Measurements from ENCODE around the gene VSIG2. TPM values are rescaled to one million over a fixed set of nuclear protein-coding genes. Genes with fewer than 3 reads are reported as not detected.

The VSIG2 gene
- total and polyA plus RNA-seq, 10 of the 15 experiments (the other 5 are each of a cell fraction or from before 2014, with no cell fraction given) = 0.13 to 0.31 (median 0.15) TPM; not detected in 5

GRCh38 chr11:124707829-124708228 is 44.2 kb downstream of the VSIG2 start:
- no TSS peak for BruUV-seq (replicated peaks)
- peaks cover 0 to 2% of the 10 kb centered on the region in 2 experiments; a peak in 1 of 4 replicates for H3K27me3 ChIP-seq (replicated peaks in 1 of 2; ENCODE audit: control insufficient read depth in 2 of 2, insufficient read depth in 2 of 2, low read length in 1 of 2)
- in situ Hi-C loops (cut with MboI) = no loop called here
- no peaks in the 10 kb centered on the region for H4K20me1 ChIP-seq (ENCODE audit: control insufficient read depth, insufficient read depth)
- ATAC-seq = no peak
- TF ChIP-seq BCLAF1 (IDR thresholded peaks at IDR 0.05) = no peak
- TF ChIP-seq DPF2 (IDR thresholded peaks at IDR 0.05) = no peak
- TF ChIP-seq ESRRA (IDR thresholded peaks at IDR 0.05; ENCODE audit: low read length) = no peak
- TF ChIP-seq SMAD5 (IDR thresholded peaks at IDR 0.05; ENCODE audit: low read depth) = no peak
- TF ChIP-seq RUNX3 (IDR thresholded peaks at IDR 0.05; ENCODE audit: low read length) = no peak
- TF ChIP-seq ZBTB11 (CRISPR knock-in tag; IDR thresholded peaks at IDR 0.05) = no peak
- TF ChIP-seq EGR1 (IDR thresholded peaks at IDR 0.05; ENCODE audit: borderline replicate concordance in 1 of 2, low read depth in 2 of 2, low read length in 2 of 2) = no peak
- no peak for TF ChIP-seq NFYB (IDR thresholded peaks at IDR 0.05; ENCODE audit: insufficient read depth, low read depth, low read length)
- no peak for TF ChIP-seq ETV6 (conservative IDR thresholded peaks at IDR 0.05 in 1 of 2, IDR thresholded peaks at IDR 0.05 in 1 of 2; ENCODE audit: borderline replicate concordance in 1 of 2, low read depth in 1 of 2)
- WGBS (ENCODE audit: insufficient coverage, insufficient replicate concordance, low lambda C conversion rate, missing lambda C conversion rate) = 18% methylated on average over 4 of the region's 4 CpGs
- RAD21 ChIA-PET (ENCODE audit: unreplicated experiment) = no interaction called here
- H3K27ac ChIP-seq (ENCODE audit: control insufficient read depth, insufficient read depth) = no peak overlapping the region
- no peaks in the 10 kb centered on the region; the same call in 2 of the 3 replicates for H3K9me3 ChIP-seq (replicated peaks; ENCODE audit: control insufficient read depth, insufficient read depth, low read length)
- no peak for DNase-seq (ENCODE audit: low read depth, low spot score)
- H3K36me3 ChIP-seq (ENCODE audit: control insufficient read depth in 2 of 2, insufficient read depth in 2 of 2, low read length in 1 of 2) = no peaks in the 10 kb centered on the region
- no peak overlapping the region for H3K9ac ChIP-seq (ENCODE audit: control insufficient read depth, insufficient read depth, low read length)
- SMC1A ChIA-PET (ENCODE audit: uncharacterized antibody, unreplicated experiment) = interaction anchor here (1.0 to 1.7 kb wide), 2 partner anchors 9 to 38 kb away, joined by 5 read pairs; no protein-coding TSS in a partner anchor
- POLR2A ChIA-PET = no interaction called here
- intact Hi-C loops (cut with micrococcal nuclease; ENCODE audit: unreplicated experiment) = no loop called here
- H3K4me2 ChIP-seq (ENCODE audit: control insufficient read depth, insufficient read depth) = no peak overlapping the region
- H3K4me3 ChIP-seq = no peak overlapping the region
- CTCF ChIA-PET = interaction anchor here (1.2 to 1.7 kb wide), 3 partner anchors 10 to 87 kb away, joined by 3 to 4 read pairs (median 3); no protein-coding TSS in a partner anchor
- FAIRE-seq = no peak
- no peaks in the 10 kb centered on the region for H3K4me1 ChIP-seq (ENCODE audit: control insufficient read depth, insufficient read depth, low read length)
- no peak overlapping the region for H2AFZ ChIP-seq (ENCODE audit: control insufficient read depth, low read depth, low read length)
- H3K79me2 ChIP-seq (ENCODE audit: control insufficient read depth, insufficient read depth, low read length) = no peaks in the 10 kb centered on the region
